ENCODE measurements around the gene SIPA1L3. TPM values are rescaled to one million over a fixed set of nuclear protein-coding genes. Genes with fewer than 3 reads are reported as not detected.

SIPA1L3 gene
- total and polyA plus RNA-seq, 2 experiments from 2014 or later = 15.7 to 54.1 TPM

DNA sequence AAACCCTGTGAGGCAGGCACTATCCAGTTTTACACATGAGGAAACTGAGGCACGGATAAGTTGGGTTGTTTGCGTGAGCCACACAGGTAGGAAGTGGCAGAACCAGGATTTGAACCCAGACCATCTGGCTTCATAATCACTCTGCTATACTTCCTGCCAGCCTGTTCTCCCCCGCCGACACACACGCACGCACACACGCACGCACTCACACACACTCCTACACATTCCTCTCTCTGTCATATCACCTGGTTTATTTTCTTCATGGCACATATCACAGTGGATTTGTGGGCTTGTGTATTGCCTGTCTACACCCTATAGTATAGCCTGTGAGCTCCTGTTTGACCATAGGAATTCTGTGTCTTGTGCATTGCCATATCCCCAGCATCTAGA is 140.0 kb downstream of the SIPA1L3 start (continued):
- TF ChIP-seq, protein P1, sequence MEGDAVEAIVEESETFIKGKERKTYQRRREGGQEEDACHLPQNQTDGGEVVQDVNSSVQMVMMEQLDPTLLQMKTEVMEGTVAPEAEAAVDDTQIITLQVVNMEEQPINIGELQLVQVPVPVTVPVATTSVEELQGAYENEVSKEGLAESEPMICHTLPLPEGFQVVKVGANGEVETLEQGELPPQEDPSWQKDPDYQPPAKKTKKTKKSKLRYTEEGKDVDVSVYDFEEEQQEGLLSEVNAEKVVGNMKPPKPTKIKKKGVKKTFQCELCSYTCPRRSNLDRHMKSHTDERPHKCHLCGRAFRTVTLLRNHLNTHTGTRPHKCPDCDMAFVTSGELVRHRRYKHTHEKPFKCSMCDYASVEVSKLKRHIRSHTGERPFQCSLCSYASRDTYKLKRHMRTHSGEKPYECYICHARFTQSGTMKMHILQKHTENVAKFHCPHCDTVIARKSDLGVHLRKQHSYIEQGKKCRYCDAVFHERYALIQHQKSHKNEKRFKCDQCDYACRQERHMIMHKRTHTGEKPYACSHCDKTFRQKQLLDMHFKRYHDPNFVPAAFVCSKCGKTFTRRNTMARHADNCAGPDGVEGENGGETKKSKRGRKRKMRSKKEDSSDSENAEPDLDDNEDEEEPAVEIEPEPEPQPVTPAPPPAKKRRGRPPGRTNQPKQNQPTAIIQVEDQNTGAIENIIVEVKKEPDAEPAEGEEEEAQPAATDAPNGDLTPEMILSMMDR (conservative IDR thresholded peaks at IDR 0.05; ENCODE audit: low read depth in 2 of 2) = no peak
- TF ChIP-seq EZH2 (IDR thresholded peaks at IDR 0.05; ENCODE audit: low read depth, unreplicated experiment) (no peak), ZNF114 (CRISPR knock-in tag; IDR thresholded peaks at IDR 0.05) (no peak), EZH2phosphoT487 (IDR thresholded peaks at IDR 0.05; ENCODE audit: unreplicated experiment) (no peak)

DNA sequence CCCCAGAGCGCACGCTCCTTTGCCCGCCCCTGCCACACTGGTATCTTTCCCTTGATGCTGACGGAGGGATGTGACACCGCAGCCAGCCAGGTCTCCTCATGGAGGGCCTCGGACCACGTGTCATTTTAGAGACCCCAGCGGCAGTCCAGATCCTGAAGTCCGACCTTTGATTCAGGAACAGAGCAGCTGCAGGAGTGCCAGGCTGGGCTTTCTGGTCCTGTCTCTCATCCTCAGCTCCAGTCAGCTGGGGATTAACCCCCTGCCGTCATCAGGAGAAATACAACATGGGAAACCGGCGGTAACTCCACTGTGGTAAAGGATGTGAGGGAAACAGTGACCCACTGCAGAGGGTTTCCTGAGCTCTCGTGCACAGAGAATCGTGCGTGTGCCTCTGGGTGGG is 140.6 kb downstream of the SIPA1L3 start:
- ATAC-seq = peak; percentile 34
- Histone ChIP-seq H3K36me3 (ENCODE audit: insufficient read depth) (no peaks in the 10 kb centered on the region), H2AFZ (no peak overlapping the region), H3K79me2 (replicated peaks; ENCODE audit: insufficient read depth) (peaks cover 16% of the 10 kb centered on the region), H3K4me2 (no peak overlapping the region; the same call in 1 of the 2 replicates), H3K27me3 (ENCODE audit: insufficient read depth) (no peaks in the 10 kb centered on the region), H3K4me1 (ENCODE audit: insufficient read depth) (peaks cover 22% of the 10 kb centered on the region), H4K20me1 (replicated peaks; ENCODE audit: insufficient read depth) (peaks cover 15% of the 10 kb centered on the region), H3K4me3 (no peak overlapping the region), H3K27ac (ENCODE audit: low read depth) (no peak overlapping the region), H3F3A (replicated peaks; ENCODE audit: low read depth) (no peaks in the 10 kb centered on the region), H3K9me2 (ENCODE audit: insufficient read depth) (no peaks in the 10 kb centered on the region)
- H3K4me3 Mint-ChIP-seq = no peak overlapping the region
- H3K27me3 Mint-ChIP-seq (ENCODE audit: insufficient read depth, low read depth, poor library complexity) = peaks cover 16% of the 10 kb centered on the region
- no peak for DNase-seq (ENCODE audit: low spot score)
- H3K9me3 Mint-ChIP-seq = peaks cover 5% of the 10 kb centered on the region; the same call in 2 of the 3 replicates
- no peak overlapping the region for H3K27ac Mint-ChIP-seq
- H3K36me3 Mint-ChIP-seq (ENCODE audit: low read depth) = peaks cover 10% of the 10 kb centered on the region
- H3K4me1 Mint-ChIP-seq = peaks cover 56% of the 10 kb centered on the region
- TF ChIP-seq CREB1 (CRISPR knock-in tag; IDR thresholded peaks at IDR 0.05; ENCODE audit: low read depth) (no peak), STAT1 (IDR thresholded peaks at IDR 0.05; ENCODE audit: unreplicated experiment) (no peak), EZH2 (IDR thresholded peaks at IDR 0.05; ENCODE audit: low read depth, unreplicated experiment) (no peak), JUNB (IDR thresholded peaks at IDR 0.05; ENCODE audit: unreplicated experiment) (no peak), ZNF114 (CRISPR knock-in tag; IDR thresholded peaks at IDR 0.05) (no peak)
- TF ChIP-seq, protein P2, sequence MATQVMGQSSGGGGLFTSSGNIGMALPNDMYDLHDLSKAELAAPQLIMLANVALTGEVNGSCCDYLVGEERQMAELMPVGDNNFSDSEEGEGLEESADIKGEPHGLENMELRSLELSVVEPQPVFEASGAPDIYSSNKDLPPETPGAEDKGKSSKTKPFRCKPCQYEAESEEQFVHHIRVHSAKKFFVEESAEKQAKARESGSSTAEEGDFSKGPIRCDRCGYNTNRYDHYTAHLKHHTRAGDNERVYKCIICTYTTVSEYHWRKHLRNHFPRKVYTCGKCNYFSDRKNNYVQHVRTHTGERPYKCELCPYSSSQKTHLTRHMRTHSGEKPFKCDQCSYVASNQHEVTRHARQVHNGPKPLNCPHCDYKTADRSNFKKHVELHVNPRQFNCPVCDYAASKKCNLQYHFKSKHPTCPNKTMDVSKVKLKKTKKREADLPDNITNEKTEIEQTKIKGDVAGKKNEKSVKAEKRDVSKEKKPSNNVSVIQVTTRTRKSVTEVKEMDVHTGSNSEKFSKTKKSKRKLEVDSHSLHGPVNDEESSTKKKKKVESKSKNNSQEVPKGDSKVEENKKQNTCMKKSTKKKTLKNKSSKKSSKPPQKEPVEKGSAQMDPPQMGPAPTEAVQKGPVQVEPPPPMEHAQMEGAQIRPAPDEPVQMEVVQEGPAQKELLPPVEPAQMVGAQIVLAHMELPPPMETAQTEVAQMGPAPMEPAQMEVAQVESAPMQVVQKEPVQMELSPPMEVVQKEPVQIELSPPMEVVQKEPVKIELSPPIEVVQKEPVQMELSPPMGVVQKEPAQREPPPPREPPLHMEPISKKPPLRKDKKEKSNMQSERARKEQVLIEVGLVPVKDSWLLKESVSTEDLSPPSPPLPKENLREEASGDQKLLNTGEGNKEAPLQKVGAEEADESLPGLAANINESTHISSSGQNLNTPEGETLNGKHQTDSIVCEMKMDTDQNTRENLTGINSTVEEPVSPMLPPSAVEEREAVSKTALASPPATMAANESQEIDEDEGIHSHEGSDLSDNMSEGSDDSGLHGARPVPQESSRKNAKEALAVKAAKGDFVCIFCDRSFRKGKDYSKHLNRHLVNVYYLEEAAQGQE (IDR thresholded peaks at IDR 0.05; ENCODE audit: unreplicated experiment) = no peak
- TF ChIP-seq, protein P3, sequence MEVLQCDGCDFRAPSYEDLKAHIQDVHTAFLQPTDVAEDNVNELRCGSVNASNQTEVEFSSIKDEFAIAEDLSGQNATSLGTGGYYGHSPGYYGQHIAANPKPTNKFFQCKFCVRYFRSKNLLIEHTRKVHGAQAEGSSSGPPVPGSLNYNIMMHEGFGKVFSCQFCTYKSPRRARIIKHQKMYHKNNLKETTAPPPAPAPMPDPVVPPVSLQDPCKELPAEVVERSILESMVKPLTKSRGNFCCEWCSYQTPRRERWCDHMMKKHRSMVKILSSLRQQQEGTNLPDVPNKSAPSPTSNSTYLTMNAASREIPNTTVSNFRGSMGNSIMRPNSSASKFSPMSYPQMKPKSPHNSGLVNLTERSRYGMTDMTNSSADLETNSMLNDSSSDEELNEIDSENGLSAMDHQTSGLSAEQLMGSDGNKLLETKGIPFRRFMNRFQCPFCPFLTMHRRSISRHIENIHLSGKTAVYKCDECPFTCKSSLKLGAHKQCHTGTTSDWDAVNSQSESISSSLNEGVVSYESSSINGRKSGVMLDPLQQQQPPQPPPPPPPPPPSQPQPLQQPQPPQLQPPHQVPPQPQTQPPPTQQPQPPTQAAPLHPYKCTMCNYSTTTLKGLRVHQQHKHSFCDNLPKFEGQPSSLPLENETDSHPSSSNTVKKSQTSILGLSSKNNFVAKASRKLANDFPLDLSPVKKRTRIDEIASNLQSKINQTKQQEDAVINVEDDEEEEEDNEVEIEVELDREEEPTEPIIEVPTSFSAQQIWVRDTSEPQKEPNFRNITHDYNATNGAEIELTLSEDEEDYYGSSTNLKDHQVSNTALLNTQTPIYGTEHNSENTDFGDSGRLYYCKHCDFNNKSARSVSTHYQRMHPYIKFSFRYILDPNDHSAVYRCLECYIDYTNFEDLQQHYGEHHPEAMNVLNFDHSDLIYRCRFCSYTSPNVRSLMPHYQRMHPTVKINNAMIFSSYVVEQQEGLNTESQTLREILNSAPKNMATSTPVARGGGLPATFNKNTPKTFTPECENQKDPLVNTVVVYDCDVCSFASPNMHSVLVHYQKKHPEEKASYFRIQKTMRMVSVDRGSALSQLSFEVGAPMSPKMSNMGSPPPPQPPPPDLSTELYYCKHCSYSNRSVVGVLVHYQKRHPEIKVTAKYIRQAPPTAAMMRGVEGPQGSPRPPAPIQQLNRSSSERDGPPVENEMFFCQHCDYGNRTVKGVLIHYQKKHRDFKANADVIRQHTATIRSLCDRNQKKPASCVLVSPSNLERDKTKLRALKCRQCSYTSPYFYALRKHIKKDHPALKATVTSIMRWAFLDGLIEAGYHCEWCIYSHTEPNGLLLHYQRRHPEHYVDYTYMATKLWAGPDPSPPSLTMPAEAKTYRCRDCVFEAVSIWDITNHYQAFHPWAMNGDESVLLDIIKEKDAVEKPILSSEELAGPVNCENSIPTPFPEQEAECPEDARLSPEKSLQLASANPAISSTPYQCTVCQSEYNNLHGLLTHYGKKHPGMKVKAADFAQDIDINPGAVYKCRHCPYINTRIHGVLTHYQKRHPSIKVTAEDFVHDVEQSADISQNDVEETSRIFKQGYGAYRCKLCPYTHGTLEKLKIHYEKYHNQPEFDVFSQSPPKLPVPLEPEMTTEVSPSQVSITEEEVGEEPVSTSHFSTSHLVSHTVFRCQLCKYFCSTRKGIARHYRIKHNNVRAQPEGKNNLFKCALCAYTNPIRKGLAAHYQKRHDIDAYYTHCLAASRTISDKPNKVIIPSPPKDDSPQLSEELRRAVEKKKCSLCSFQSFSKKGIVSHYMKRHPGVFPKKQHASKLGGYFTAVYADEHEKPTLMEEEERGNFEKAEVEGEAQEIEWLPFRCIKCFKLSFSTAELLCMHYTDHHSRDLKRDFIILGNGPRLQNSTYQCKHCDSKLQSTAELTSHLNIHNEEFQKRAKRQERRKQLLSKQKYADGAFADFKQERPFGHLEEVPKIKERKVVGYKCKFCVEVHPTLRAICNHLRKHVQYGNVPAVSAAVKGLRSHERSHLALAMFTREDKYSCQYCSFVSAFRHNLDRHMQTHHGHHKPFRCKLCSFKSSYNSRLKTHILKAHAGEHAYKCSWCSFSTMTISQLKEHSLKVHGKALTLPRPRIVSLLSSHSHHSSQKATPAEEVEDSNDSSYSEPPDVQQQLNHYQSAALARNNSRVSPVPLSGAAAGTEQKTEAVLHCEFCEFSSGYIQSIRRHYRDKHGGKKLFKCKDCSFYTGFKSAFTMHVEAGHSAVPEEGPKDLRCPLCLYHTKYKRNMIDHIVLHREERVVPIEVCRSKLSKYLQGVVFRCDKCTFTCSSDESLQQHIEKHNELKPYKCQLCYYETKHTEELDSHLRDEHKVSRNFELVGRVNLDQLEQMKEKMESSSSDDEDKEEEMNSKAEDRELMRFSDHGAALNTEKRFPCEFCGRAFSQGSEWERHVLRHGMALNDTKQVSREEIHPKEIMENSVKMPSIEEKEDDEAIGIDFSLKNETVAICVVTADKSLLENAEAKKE (CRISPR knock-in tag; IDR thresholded peaks at IDR 0.05) = no peak
- TF ChIP-seq, protein P1 (conservative IDR thresholded peaks at IDR 0.05; ENCODE audit: low read depth in 2 of 2) = no peak

All from GM23338 (cell line).